Activated naive CD8-positive, alpha-beta T cell (primary cell): Measurements from ENCODE around the gene CST6.
A peak's percentile ranks its signal among the peaks of the same experiment; 100 is the strongest.

ENCODE experiments used
- H3K27ac Mint-ChIP-seq: one replicate; pipeline ENCODE4 v1.8.0; 2021; ENCODE audit warnings: mixed read lengths
- H3K27me3 Mint-ChIP-seq: one replicate; pipeline ENCODE4 v1.8.0; 2021; ENCODE audit warnings: mixed read lengths
- H3K36me3 Mint-ChIP-seq: one replicate; pipeline ENCODE4 v1.8.0; 2021; ENCODE audit warnings: mixed read lengths
- H3K4me1 Mint-ChIP-seq: one replicate; pipeline ENCODE4 v1.8.0; 2021; ENCODE audit warnings: low read depth, mixed read lengths
- H3K4me3 Mint-ChIP-seq: one replicate; pipeline ENCODE4 v1.8.0; 2021; ENCODE audit warnings: mild to moderate bottlenecking, mixed read lengths
- H3K9me3 Mint-ChIP-seq: one replicate; pipeline ENCODE4 v1.8.0; 2021; ENCODE audit warnings: low read depth, mixed read lengths

Gene CST6

GRCh38 chr11:66062408-66062807, 50.6 kb downstream of the CST6 start:
- Mint-ChIP-seq H3K4me1 (peaks cover 38% of the 10 kb centered on the region), H3K4me3 (peak overlapping the region; percentile 27), H3K27ac (peak overlapping the region; percentile 83), H3K27me3 (no peaks in the 10 kb centered on the region), H3K36me3 (peaks cover 30% of the 10 kb centered on the region), H3K9me3 (no peaks in the 10 kb centered on the region)
